HuH-7 (cell line): ENCODE results near the gene SAP30BP.

Experiments used
- DNase-seq: peaks from one replicate; pipeline ENCODE4 v3.0.0; 2011; ENCODE audit warnings: low spot score

SAP30BP gene

GRCh38 chr17:75740631-75741077 lies 73.5 kb downstream of the SAP30BP start:
- DNase-seq, result no peak

DNA sequence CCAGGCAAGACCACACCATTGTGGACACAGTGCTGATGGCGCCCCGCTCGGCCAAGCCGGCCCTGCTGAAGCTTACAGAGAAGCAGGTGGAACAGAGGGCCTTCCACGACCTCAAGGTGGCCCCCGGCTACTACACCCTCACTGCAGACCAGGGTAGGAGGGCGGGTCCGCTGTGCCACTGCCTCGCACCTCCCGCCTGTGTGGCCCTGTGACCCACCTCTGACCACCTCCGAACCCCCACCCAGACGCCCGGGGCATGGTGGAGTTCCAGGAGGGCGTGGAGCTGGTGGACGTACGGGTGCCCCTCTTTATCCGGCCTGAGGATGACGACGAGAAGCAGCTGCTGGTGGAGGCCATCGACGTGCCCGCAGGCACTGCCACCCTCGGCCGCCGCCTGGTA lies 75.2 kb downstream of the SAP30BP start:
- DNase-seq, result no peak

- no peak for DNase-seq
These were observed 76.6 kb downstream of the SAP30BP start for GRCh38 chr17:75743625-75744206.

- no peak for DNase-seq
These were observed 81.6 kb downstream of the SAP30BP start for GRCh38 chr17:75748706-75749105.

DNA sequence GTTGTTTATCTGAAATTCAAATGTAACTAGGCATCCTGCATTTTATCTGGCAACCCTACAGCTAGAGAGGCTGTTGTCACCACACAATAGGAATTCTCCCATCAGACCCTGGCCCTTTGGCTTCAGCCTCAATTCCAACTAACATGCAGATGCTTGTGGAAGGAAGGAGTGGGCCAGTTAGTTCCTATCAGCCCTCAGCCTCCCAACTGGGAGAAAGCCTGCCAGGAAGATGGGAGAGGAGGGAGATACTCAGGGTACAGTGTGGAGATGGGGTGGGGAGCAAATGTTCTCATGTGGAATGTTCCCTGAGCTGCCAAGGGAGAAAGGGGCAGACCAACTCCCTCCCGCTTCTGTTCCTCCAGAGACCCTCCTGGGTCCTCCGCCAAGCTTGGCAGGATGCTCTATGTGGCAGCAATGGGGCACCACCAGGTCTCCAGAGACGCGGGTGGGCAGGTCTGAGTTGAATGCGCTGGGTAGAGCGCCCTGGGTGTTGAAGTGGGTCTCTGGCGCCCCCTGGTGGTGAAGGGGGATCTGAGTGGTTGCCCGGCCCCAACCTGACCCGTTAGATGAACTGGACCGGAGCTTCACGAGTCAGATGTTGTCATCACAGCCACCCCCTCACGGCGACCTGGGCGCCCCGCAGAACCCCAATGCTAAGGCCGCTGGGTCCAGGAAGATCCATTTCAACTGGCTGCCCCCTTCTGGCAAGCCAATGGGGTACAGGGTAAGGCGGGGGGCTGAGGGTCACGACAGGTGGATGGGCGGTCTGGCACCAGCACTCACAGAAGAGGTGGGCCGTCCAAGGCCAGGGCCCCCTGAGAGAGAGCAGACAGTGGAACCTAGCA lies 82.6 kb downstream of the SAP30BP start:
- DNase-seq, result peak; percentile 94

DNA sequence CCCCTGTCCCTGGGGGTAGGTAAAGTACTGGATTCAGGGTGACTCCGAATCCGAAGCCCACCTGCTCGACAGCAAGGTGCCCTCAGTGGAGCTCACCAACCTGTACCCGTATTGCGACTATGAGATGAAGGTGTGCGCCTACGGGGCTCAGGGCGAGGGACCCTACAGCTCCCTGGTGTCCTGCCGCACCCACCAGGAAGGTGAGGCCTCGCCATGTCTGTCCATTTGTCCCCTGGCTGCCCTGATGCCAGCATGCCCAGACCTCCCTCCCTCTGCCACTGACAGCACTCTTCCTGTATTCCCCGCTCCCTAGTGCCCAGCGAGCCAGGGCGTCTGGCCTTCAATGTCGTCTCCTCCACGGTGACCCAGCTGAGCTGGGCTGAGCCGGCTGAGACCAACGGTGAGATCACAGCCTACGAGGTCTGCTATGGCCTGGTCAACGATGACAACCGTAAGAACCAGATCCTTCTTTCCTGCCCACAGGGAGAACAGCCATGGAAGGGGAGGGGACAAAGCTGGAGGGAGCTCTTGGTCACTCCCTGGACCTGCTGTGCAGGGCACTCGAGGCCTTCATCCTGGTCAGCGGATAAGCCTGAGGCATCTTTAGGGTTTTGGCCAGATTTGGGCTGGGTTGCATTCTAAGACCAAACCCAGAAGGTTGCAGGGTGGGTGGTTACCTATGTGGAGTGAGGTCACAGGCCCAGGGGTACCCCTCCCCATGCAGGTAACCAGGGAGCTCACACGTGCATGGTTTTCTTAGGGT lies 83.7 kb downstream of the SAP30BP start:
- DNase-seq, result no peak

DNA sequence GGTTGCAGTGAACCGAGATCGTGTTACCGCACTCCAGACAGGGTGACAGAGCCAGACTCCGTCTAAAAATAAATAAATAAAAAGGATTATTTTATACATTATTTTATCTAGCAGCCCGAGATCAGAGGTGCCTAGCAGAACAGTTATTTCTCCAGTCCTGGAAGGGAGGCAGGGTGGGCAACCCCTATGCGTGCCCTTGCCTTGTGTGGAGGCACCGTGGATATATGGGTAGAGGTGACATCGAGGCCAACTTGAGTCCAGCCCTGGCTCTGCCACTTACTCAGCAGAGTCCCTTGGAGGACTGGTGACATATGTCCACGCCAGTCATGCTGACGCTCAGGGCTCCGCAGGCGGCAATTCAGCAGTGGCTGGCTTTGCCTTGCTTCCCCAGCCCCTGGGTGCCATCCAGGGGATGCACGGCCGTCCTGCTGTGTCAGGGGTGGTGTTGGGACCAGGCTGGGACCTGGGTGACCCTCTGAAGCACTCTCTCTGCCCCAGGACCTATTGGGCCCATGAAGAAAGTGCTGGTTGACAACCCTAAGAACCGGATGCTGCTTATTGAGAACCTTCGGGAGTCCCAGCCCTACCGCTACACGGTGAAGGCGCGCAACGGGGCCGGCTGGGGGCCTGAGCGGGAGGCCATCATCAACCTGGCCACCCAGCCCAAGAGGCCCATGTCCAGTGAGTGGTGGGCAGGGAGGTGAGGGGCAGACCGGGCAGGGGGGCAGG lies 84.7 kb downstream of the SAP30BP start:
- DNase-seq, result no peak

DNA sequence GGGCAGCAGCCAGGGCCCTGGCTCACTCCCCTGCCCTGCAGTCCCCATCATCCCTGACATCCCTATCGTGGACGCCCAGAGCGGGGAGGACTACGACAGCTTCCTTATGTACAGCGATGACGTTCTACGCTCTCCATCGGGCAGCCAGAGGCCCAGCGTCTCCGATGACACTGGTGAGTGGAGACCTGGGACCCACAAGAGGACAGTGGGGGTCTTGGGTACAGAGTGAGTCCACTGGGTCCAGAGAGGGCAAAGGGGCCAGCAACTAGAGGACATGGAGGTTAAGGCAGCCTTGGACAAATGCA lies 85.2 kb downstream of the SAP30BP start:
- DNase-seq, result no peak

- no peak for DNase-seq
These were observed 85.8 kb downstream of the SAP30BP start for GRCh38 chr17:75752802-75753513.

GRCh38 chr17:75753514-75754377 lies 86.6 kb downstream of the SAP30BP start:
- peak; percentile 96 for DNase-seq

GRCh38 chr17:75754378-75755204 lies 87.5 kb downstream of the SAP30BP start:
- peak; percentile 67 for DNase-seq

DNA sequence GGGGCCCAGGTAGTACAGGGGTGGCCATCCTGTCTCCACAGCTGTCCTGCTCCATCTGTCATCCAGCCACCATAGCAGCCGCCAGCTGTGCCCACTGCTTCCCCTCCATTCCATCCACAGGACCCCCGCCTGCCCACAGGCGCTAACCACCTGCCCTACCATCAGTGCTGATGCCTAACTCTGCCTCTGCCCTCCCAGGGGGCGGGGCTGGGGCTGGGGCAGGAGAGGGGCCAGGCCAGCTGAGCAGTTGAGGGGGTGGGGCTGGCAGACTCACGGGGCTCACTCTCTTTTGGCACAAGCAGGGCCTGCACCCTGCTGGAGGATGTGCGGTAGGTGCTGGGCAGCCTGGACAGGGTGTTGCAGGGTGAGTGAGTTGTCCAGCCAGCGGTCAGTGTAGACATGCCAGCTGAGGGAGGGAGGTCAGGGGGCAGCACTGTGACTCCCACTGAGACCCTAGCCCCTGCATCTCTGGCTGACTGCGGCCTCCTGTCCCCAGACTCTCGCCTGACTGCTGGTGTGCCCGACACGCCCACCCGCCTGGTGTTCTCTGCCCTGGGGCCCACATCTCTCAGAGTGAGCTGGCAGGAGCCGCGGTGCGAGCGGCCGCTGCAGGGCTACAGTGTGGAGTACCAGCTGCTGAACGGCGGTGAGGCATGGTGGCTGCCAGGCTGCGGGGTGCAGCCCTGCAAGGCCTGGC lies 88.2 kb downstream of the SAP30BP start:
- no peak for DNase-seq

DNA sequence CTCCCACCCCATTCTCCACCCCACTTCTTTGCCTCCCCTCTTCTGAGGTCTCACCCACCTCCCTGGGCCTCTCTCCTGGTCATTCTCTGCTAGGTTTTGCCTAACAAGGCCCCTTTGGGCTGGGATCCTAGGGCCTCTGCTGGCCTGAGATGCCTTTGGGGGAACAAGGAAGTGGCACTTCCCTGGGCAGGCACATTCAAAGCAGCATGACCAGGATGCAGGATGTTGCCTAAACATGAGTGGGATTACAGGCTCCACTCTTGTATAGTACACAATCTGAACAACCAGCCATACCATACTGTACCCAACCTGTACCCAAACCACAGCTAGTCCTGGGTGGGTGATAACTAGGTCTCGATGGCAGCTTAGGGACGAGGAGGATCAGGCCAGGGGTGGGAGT lies 88.9 kb downstream of the SAP30BP start:
- DNase-seq, result no peak

GRCh38 chr17:75756451-75757085 lies 89.4 kb downstream of the SAP30BP start:
- DNase-seq, result no peak

DNA sequence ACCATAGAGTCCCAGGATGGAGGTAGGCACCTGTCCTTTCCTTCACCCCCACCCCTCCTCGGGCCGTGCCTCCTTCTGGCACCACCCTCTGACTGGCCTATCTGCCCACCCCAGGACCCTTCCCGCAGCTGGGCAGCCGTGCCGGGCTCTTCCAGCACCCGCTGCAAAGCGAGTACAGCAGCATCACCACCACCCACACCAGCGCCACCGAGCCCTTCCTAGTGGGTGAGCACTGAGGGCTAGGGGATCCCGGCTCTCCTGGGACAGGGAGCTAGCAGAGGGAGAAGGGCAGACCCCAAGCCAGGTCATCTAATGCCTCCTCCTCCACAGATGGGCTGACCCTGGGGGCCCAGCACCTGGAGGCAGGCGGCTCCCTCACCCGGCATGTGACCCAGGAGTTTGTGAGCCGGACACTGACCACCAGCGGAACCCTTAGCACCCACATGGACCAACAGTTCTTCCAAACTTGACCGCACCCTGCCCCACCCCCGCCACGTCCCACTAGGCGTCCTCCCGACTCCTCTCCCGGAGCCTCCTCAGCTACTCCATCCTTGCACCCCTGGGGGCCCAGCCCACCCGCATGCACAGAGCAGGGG lies 90.0 kb downstream of the SAP30BP start:
- no peak for DNase-seq
